Pericardium fibroblast (primary cell): ENCODE results near the gene SCAPER. TPM values are rescaled to one million over a fixed set of nuclear protein-coding genes. Genes with fewer than 3 reads are reported as not detected.

ENCODE experiments used
- total RNA-seq: library from RNA; depleted of rRNA; stranded (reverse); fragments of >200 nt; gene quantifications from 2 replicates; pipeline ENCODE4 v1.2.3, GENCODE V29; 2015

Gene SCAPER
- total RNA-seq = 5.4 and 10.0 TPM in 2 replicates

GRCh38 chr15:76905013-76905839, at the start of gene SCAPER:
Gene SCAPER, minus strand, starts transcription at chr15:76905340. Its CDS starts 21,523 bp downstream, at chr15:76883817.

GRCh38 chr15:76931397-76932134, 26.4 kb upstream of the SCAPER start, which contains the start of gene RCN2:
Gene RCN2, plus strand, starts transcription at chr15:76931749. Its CDS starts 93 bp downstream, at chr15:76931842.

GRCh38 chr15:76336254-76337058, 568.7 kb downstream of the SCAPER start, which contains the start of gene ISL2:
Gene ISL2, plus strand, starts transcription at chr15:76336773. Its CDS starts 111 bp downstream, at chr15:76336884.

GRCh38 chr15:76311100-76311953, 593.8 kb downstream of the SCAPER start, which contains the start of gene ETFA:
Gene ETFA, minus strand, starts transcription at chr15:76311469. Its CDS starts 81 bp downstream, at chr15:76311388.

Other genes with a start within 250 kb of the SCAPER start
- 65.3 and 67.6 TPM in 2 replicates for gene RCN2, start 26.4 kb upstream of the SCAPER start, total RNA-seq
- 0.23 and 0.85 TPM in 2 replicates for gene PSTPIP1, start 89.8 kb upstream of the SCAPER start, total RNA-seq
- 309 and 363 TPM in 2 replicates for gene TSPAN3, start 165.8 kb upstream of the SCAPER start, total RNA-seq